ENCODE measurements around the gene TDRKH. TPM values are rescaled to one million over a fixed set of nuclear protein-coding genes. Genes with fewer than 3 reads are reported as not detected.

Gene TDRKH
- polyA plus RNA-seq, 4 donors = 8.4 to 9.2 (median 8.8) TPM

Other genes starting within 250 kb of the TDRKH start
- gene SNX27, start 178.4 kb downstream of the TDRKH start, polyA plus RNA-seq (ENCODE audit: insufficient read length in 4 of 4) = 10 to 100 TPM; 21.1 to 27.3 (median 23.8) TPM
- under 1 TPM; 0.07 to 0.57 (median 0.48) TPM for gene CELF3, start 73.7 kb downstream of the TDRKH start, polyA plus RNA-seq (ENCODE audit: insufficient read length in 4 of 4)
- gene RIIAD1, start 69.0 kb downstream of the TDRKH start, polyA plus RNA-seq (ENCODE audit: insufficient read length in 4 of 4) = under 1 TPM in 2 of 4 donors, not detected in 2; 0.44 TPM
- gene MRPL9, start 27.0 kb downstream of the TDRKH start, polyA plus RNA-seq (ENCODE audit: insufficient read length in 4 of 4) = 100 to 1,000 TPM; 114 to 130 (median 121) TPM
- under 1 TPM in 1 of 4 donors, not detected in 3; 0.03 TPM for gene LINGO4, start 14.9 kb upstream of the TDRKH start, polyA plus RNA-seq (ENCODE audit: insufficient read length in 4 of 4)
- gene RORC, start 41.3 kb upstream of the TDRKH start, polyA plus RNA-seq (ENCODE audit: insufficient read length in 4 of 4) = 1 to 10 TPM; 1.0 to 1.2 (median 1.1) TPM
- under 1 TPM; 0.18 to 0.64 (median 0.23) TPM for gene C2CD4D, start 49.3 kb upstream of the TDRKH start, polyA plus RNA-seq (ENCODE audit: insufficient read length in 4 of 4)
- 1 to 10 TPM in 1 of 4 donors, under 1 TPM in 3; 0.60 to 1.3 (median 0.68) TPM for gene THEM5, start 63.2 kb upstream of the TDRKH start, polyA plus RNA-seq (ENCODE audit: insufficient read length in 4 of 4)
- gene THEM4, start 119.0 kb upstream of the TDRKH start, polyA plus RNA-seq (ENCODE audit: insufficient read length in 4 of 4) = 10 to 100 TPM; 20.8 to 31.0 (median 23.9) TPM
- gene S100A10, start 203.4 kb upstream of the TDRKH start, polyA plus RNA-seq (ENCODE audit: insufficient read length in 4 of 4) = 100 to 1,000 TPM; 244 to 258 (median 251) TPM
- 100 to 1,000 TPM; 279 to 362 (median 285) TPM for gene S100A11, start 246.5 kb upstream of the TDRKH start, polyA plus RNA-seq (ENCODE audit: insufficient read length in 4 of 4)

Measured in right renal pelvis (tissue), 4 donors.